Heart right ventricle (tissue), 16 donors: ENCODE data around the gene CEP112. TPM values are rescaled to one million over a fixed set of nuclear protein-coding genes. Genes with fewer than 3 reads are reported as not detected.
A peak's percentile ranks its signal among the peaks of the same experiment; 100 is the strongest.

Experiments
- ATAC-seq, 8 donors: fragments of 200-7000 bp; cut with Tn5 transposase; one replicate each; pipeline ENCODE4 v1.9.1; 2020; ENCODE audit warnings: mild to moderate bottlenecking in 8 of 8, moderate library complexity in 8 of 8, moderate number of reproducible peaks in 1 of 8
- DNase-seq, 2 donors: peaks; one replicate each; pipeline ENCODE4 v3.0.0-alpha.2; 2020
- H3K27ac ChIP-seq, 10 donors: fragments of 200-600 bp; sonication (generic) in 2 of 10; one replicate each; pipeline versions ENCODE4 v1.5.0 to v1.8.0; 2020 to 2022; ENCODE audit warnings: mild to moderate bottlenecking in 3 of 10
- H3K27me3 ChIP-seq, 7 donors: fragments of 200-600 bp; one replicate each; pipeline ENCODE4 v1.8.0; 2021 to 2022; ENCODE audit warnings: mild to moderate bottlenecking in 2 of 7
- H3K36me3 ChIP-seq, 9 donors: fragments of 200-600 bp; sonication (generic) in 1 of 9; one replicate each; pipeline versions ENCODE4 v1.5.0 to v1.8.0; 2020 to 2022; ENCODE audit warnings: mild to moderate bottlenecking in 2 of 9
- H3K4me1 ChIP-seq, 9 donors: fragments of 200-600 bp; sonication (generic) in 1 of 9; one replicate each; pipeline versions ENCODE4 v1.5.0 to v1.8.0; 2020 to 2022; ENCODE audit warnings: mild to moderate bottlenecking in 4 of 9
- H3K4me3 ChIP-seq, 10 donors: fragments of 200-600 bp; sonication (generic) in 2 of 10; one replicate each; pipeline versions ENCODE4 v1.5.0 to v1.8.0; 2020 to 2022; ENCODE audit warnings: mild to moderate bottlenecking in 7 of 10, moderate library complexity in 2 of 10
- H3K9me3 ChIP-seq, 11 donors: fragments of 200-600 bp in 10 of 11; sonication (generic) in 2 of 11; one replicate each; pipeline versions ENCODE4 v1.5.0 to v1.8.0; 2013 to 2022; ENCODE audit warnings: mild to moderate bottlenecking in 2 of 11, control low read depth in 1 of 11, moderate library complexity in 1 of 11
- CTCF ChIP-seq, 9 donors: fragments of 200-600 bp; sonication (generic) in 2 of 9; IDR thresholded peaks; one replicate each; pipeline versions ENCODE4 v1.5.0 to v1.8.0; 2021 to 2022; ENCODE audit warnings: antibody characterized with exemption in 9 of 9, mild to moderate bottlenecking in 5 of 9, moderate library complexity in 1 of 9
- WGBS, 2 donors: extraction: QIAGEN DNeasy Blood & Tissue Kit; methylation state at CpG; one replicate each; pipeline ENCODE4 v1.1.7; 2013; ENCODE audit warnings: inconsistent platforms in 1 of 2; 5-methylcytosine and 5-hydroxymethylcytosine counted together
- intact Hi-C, 10 donors: fragments of 100-400 bp; cut with DNase I; formaldehyde crosslinking; loops; one replicate each; pipeline versions ENCODE4 v1.11.1 to v1.14.2; 2022
- polyA plus RNA-seq, 2 donors: library from polyadenylated mRNA; stranded (reverse); fragments of 200-250 nt; gene quantifications; one replicate each; pipeline ENCODE4 v1.2.3, GENCODE V29; 2013
- total RNA-seq, 10 donors: library from RNA; stranded (reverse); fragmentation: NEBNext Ultra II Directional in 3 of 10; extraction: Animal tissue kit (Norgen Biotek cat#: 25700) in 3 of 10; gene quantifications; one replicate each; pipeline versions ENCODE4 v1.2.1 to v1.2.4, GENCODE V29; 2021 to 2023
- donor health status: Arrhythmogenic right ventricular cardiomyopathy.
- donor health status: ischemic (EF 13 %, LVEDD 7.1; RV severe dilation, severe dysfunction).
- donor health status: healthy with polysubstance abuse.
- donor health status: DM: no; HTN: yes; CAD: no.
- donor health status: DM: no; HTN: no; CAD: no.
- donor health status: ischemic (EF 25% LVEDD 6.9; RV normal size, moderate dysfunction).
- donor health status: ischemic (EF 25% LVEDD 5.7; RV mildly dilated, moderate dysfunction).
- donor health status: healthy.
- donor health status: DM: yes; HTN: yes; CAD: no.
- donor health status: Ischemic cardiomyopathy.
- donor health status: ischemic (EF 35%, LVEDD 5.7; RV mildly dilated, moderate dysfunction).
- donor health status: nonischemic (EF 11% LVEDD 7.7; RV severe dilation, severe dysfunction).
- donor health status: DM: yes; HTN: yes; CAD: no.
- donor health status: PGD.
- donor health status: ischemic (EF 29% LVEDD 5.4; RV normal size, mild dysfunction).
- donor health status: nonischemic (EF 23%, LVEDD 6.1; RV moderate dilation, normal function).

CEP112 gene
- total and polyA plus RNA-seq, 12 donors, result 6.7 to 30.0 (median 16.3) TPM

DNA sequence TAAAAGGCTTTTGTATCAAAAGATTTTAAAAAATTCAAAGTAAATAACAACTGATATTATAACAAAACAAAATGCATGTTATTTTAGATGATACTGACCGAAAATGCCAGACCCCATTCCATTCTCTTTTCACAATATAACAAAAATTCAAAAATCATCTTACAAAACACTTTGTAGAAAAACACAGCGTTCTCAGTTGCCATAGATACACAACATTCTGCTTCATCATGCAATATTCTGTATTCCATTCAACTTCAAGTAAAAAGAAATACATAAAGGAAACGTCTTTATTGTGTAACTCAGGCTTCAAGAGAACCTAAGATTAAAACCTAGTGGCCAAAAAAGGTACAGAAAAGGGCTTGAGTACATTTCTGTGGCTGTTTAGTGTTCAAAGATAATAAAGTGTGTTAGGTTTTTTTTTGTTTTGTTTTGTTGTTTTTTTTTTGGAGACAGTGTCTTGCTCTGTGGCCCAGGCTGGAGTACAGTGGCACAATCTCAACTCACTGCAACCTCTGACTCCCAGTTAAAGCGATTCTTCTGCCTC is 250.5 kb downstream of the CEP112 start:
- intact Hi-C loops, result no loop called here
- Histone ChIP-seq H3K36me3 (no peaks in the 10 kb centered on the region), H3K4me1 (no peaks in the 10 kb centered on the region), H3K4me3 (no peak overlapping the region), H3K27me3 (no peaks in the 10 kb centered on the region), H3K9me3 (peaks cover 0 to 16% (median 0%) of the 10 kb centered on the region in 11 donors), H3K27ac (no peak overlapping the region)
- ATAC-seq, result no peak
- WGBS, 2 donors, result 86 to 91% methylated on average over 4 of the region's 4 CpGs
- no peak for DNase-seq
- TF ChIP-seq CTCF (IDR thresholded peaks at IDR 0.05), result no peak

- no peak for TF ChIP-seq CTCF (IDR thresholded peaks at IDR 0.05)
- DNase-seq, result no peak
- ATAC-seq, result no peak
- Histone ChIP-seq H3K9me3 (peaks cover 0 to 44% (median 13%) of the 10 kb centered on the region in 11 donors), H3K27ac (no peak overlapping the region), H3K4me1 (no peaks in the 10 kb centered on the region), H3K4me3 (no peak overlapping the region), H3K36me3 (no peaks in the 10 kb centered on the region), H3K27me3 (no peaks in the 10 kb centered on the region)
- 90 to 92% methylated on average over 3 of the region's 3 CpGs for WGBS, 2 donors
- intact Hi-C loops, result no loop called here
Measured at GRCh38 chr17:65936013-65936412, 255.9 kb downstream of the CEP112 start.

GRCh38 chr17:65933290-65933689 is 258.6 kb downstream of the CEP112 start:
- Histone ChIP-seq H3K4me1 (no peaks in the 10 kb centered on the region), H3K27me3 (no peaks in the 10 kb centered on the region), H3K4me3 (no peak overlapping the region), H3K27ac (no peak overlapping the region), H3K9me3 (peaks cover 0 to 28% (median 13%) of the 10 kb centered on the region in 11 donors), H3K36me3 (no peaks in the 10 kb centered on the region)
- TF ChIP-seq CTCF (IDR thresholded peaks at IDR 0.05), result no peak
- ATAC-seq, result no peak
- no peak for DNase-seq
- intact Hi-C loops, result no loop called here
- WGBS, 2 donors, result 93 to 100% methylated on average over 4 of the region's 4 CpGs

GRCh38 chr17:65931246-65932149 is 260.4 kb downstream of the CEP112 start:
- H3K4me1 ChIP-seq, result no peaks in the 10 kb centered on the region
- intact Hi-C loops, result no loop called here
- peak in 2 of 9 donors; percentile 12 to 13 for TF ChIP-seq CTCF (IDR thresholded peaks at IDR 0.05)
- H3K27me3 ChIP-seq, result no peaks in the 10 kb centered on the region
- no peak overlapping the region for H3K4me3 ChIP-seq
- DNase-seq (peak; percentile 40 to 60), ATAC-seq (peak; percentile 88 to 100 (median 96))
- peak overlapping the region in 2 of 10 donors; percentile 3 to 64 for H3K27ac ChIP-seq
- peaks cover 0 to 10% (median 0%) of the 10 kb centered on the region in 9 donors for H3K36me3 ChIP-seq
- peaks cover 0 to 28% (median 13%) of the 10 kb centered on the region in 11 donors for H3K9me3 ChIP-seq
- 68 to 80% methylated on average over 3 of the region's 3 CpGs for WGBS, 2 donors
